HL-60 (cell line): ENCODE measurements around the gene PTGES3.

ENCODE experiments used
- GABPA ChIP-seq: IDR thresholded peaks from 2 replicates; pipeline ENCODE4 v1.6.1; 2012; ENCODE audit warnings: low read depth
- TF ChIP-seq, protein P1 (sequence below): IDR thresholded peaks from 2 replicates; pipeline ENCODE4 v1.6.1; 2012; ENCODE audit warnings: low read depth; ENCODE audit not compliant: insufficient replicate concordance
- TF ChIP-seq, protein P2 (sequence below): IDR thresholded peaks from one replicate; pipeline ENCODE4 v1.5.1; 2011; ENCODE audit warnings: low read length, control low read depth, inconsistent platforms; ENCODE audit not compliant: insufficient read depth

DNA sequence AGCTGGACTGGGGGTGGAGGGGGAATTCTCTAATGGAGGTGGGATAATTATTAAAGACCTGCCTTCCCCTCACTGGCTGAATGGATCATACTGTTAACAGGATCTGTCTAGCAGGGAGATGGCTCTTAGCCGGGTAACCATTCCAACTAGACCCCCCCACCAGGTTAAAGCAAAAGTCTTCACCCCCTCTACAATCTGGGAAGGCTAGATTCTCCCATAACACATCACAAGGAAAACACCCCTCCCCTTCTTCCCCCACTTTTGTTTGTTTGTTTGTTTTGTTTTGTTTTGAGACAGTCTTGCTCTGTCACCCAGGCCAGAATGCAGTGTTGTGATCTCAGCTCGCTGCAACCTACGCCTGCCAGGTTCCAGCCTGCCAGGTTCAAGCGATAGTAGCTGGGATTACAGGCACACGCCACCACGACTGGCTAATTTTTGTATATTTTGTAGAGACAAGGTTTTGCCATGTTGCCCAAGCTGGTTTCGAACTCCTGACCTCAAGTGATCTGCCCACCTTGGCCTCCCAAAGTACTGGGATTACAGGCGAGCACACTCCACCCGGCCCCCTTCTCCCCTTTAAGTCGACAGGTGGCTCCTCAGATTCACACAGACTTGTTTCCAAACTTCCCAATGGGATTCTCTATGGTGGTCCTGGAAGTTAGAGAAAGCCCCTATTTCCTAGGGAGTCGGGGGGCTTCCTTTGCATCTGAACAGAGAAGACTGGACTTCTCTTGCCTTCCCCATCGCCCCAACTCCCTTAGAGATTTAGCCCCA is 54.4 kb downstream of the PTGES3 start:
- no peak for TF ChIP-seq GABPA
- TF ChIP-seq, protein P1, sequence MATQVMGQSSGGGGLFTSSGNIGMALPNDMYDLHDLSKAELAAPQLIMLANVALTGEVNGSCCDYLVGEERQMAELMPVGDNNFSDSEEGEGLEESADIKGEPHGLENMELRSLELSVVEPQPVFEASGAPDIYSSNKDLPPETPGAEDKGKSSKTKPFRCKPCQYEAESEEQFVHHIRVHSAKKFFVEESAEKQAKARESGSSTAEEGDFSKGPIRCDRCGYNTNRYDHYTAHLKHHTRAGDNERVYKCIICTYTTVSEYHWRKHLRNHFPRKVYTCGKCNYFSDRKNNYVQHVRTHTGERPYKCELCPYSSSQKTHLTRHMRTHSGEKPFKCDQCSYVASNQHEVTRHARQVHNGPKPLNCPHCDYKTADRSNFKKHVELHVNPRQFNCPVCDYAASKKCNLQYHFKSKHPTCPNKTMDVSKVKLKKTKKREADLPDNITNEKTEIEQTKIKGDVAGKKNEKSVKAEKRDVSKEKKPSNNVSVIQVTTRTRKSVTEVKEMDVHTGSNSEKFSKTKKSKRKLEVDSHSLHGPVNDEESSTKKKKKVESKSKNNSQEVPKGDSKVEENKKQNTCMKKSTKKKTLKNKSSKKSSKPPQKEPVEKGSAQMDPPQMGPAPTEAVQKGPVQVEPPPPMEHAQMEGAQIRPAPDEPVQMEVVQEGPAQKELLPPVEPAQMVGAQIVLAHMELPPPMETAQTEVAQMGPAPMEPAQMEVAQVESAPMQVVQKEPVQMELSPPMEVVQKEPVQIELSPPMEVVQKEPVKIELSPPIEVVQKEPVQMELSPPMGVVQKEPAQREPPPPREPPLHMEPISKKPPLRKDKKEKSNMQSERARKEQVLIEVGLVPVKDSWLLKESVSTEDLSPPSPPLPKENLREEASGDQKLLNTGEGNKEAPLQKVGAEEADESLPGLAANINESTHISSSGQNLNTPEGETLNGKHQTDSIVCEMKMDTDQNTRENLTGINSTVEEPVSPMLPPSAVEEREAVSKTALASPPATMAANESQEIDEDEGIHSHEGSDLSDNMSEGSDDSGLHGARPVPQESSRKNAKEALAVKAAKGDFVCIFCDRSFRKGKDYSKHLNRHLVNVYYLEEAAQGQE: no peak
- TF ChIP-seq, protein P2, sequence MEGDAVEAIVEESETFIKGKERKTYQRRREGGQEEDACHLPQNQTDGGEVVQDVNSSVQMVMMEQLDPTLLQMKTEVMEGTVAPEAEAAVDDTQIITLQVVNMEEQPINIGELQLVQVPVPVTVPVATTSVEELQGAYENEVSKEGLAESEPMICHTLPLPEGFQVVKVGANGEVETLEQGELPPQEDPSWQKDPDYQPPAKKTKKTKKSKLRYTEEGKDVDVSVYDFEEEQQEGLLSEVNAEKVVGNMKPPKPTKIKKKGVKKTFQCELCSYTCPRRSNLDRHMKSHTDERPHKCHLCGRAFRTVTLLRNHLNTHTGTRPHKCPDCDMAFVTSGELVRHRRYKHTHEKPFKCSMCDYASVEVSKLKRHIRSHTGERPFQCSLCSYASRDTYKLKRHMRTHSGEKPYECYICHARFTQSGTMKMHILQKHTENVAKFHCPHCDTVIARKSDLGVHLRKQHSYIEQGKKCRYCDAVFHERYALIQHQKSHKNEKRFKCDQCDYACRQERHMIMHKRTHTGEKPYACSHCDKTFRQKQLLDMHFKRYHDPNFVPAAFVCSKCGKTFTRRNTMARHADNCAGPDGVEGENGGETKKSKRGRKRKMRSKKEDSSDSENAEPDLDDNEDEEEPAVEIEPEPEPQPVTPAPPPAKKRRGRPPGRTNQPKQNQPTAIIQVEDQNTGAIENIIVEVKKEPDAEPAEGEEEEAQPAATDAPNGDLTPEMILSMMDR: no peak
